Hepatocyte (in vitro differentiated cells): ENCODE measurements around the gene WDR91. TPM values are rescaled to one million over a fixed set of nuclear protein-coding genes. Genes with fewer than 3 reads are reported as not detected.

Experiments used
- DNase-seq: peaks from one replicate; pipeline ENCODE4 v3.0.0-alpha.2; 2016; ENCODE audit warnings: low spot score
- H2AFZ ChIP-seq: fragments of 200-600 bp; sonication (generic); 2 replicates; pipeline ENCODE4 v1.6.0; 2016; ENCODE audit warnings: antibody characterized with exemption, mild to moderate bottlenecking
- H3K27ac ChIP-seq: fragments of 200-600 bp; sonication (generic); 2 replicates; pipeline ENCODE4 v1.5.1; 2016; ENCODE audit warnings: mild to moderate bottlenecking
- H3K27me3 ChIP-seq: fragments of 200-600 bp; sonication (generic); 2 replicates; pipeline ENCODE4 v1.6.1; 2016
- H3K36me3 ChIP-seq: fragments of 200-600 bp; sonication (generic); replicated peaks from 2 replicates; pipeline ENCODE4 v1.5.1; 2016; ENCODE audit warnings: low read depth; ENCODE audit not compliant: insufficient read depth
- H3K4me1 ChIP-seq: fragments of 200-600 bp; sonication (generic); 2 replicates; pipeline ENCODE4 v1.5.1; 2016; ENCODE audit warnings: mild to moderate bottlenecking, moderate library complexity; ENCODE audit not compliant: insufficient read depth
- H3K4me2 ChIP-seq: fragments of 200-600 bp; sonication (generic); 2 replicates; pipeline ENCODE4 v1.6.0; 2016
- H3K4me3 ChIP-seq: fragments of 200-600 bp; sonication (generic); 2 replicates; pipeline ENCODE4 v1.5.1; 2016; ENCODE audit warnings: mild to moderate bottlenecking
- H3K79me2 ChIP-seq: fragments of 200-600 bp; sonication (generic); 2 replicates; pipeline ENCODE4 v1.6.0; 2017; ENCODE audit warnings: mild to moderate bottlenecking
- H3K9me2 ChIP-seq: fragments of 200-600 bp; sonication (generic); replicated peaks from 2 replicates; pipeline ENCODE4 v1.6.0; 2017; ENCODE audit warnings: mild to moderate bottlenecking; ENCODE audit not compliant: insufficient read depth
- H3K9me3 ChIP-seq: fragments of 200-600 bp; sonication (generic); 2 replicates; pipeline ENCODE4 v1.5.1; 2016; ENCODE audit warnings: low read depth, mild to moderate bottlenecking
- H4K20me1 ChIP-seq: fragments of 200-600 bp; sonication (generic); 2 replicates; pipeline ENCODE4 v1.6.0; 2016; ENCODE audit warnings: mild to moderate bottlenecking; ENCODE audit not compliant: insufficient read depth, poor library complexity, severe bottlenecking
- EZH2 ChIP-seq: fragments of 200-600 bp; sonication (generic); IDR thresholded peaks from 2 replicates; pipeline ENCODE4 v1.6.1; 2016; ENCODE audit warnings: antibody characterized with exemption, mild to moderate bottlenecking, borderline replicate concordance
- EZH2phosphoT487 ChIP-seq: fragments of 200-600 bp; sonication (generic); IDR thresholded peaks from one replicate; pipeline ENCODE4 v1.6.1; 2018; ENCODE audit warnings: antibody characterized with exemption, mild to moderate bottlenecking, low read depth, moderate library complexity; ENCODE audit not compliant: unreplicated experiment, severe bottlenecking
- WGBS: methylation state at CpG from one replicate; pipeline ENCODE4 v1.1.6; 2016; ENCODE audit warnings: low lambda C conversion rate; ENCODE audit errors: missing lambda C conversion rate; 5-methylcytosine and 5-hydroxymethylcytosine counted together
- polyA plus RNA-seq: library from polyadenylated mRNA; unstranded; fragments of >200 nt; fragmentation: Nextera tagmentation; extraction: Ambion mirVana; gene quantifications from 2 replicates; pipeline ENCODE4 v1.2.1, GENCODE V29; 2016
- total RNA-seq: library from RNA; depleted of rRNA; stranded (reverse); fragments of >200 nt; gene quantifications from 2 replicates; pipeline ENCODE4 v1.2.3, GENCODE V29; 2014
- TF ChIP-seq, protein P1 (sequence below): fragments of 200-600 bp; sonication (generic); IDR thresholded peaks from 2 replicates; pipeline ENCODE4 v1.5.1; 2016; ENCODE audit warnings: antibody characterized with exemption, mild to moderate bottlenecking; ENCODE audit not compliant: poor library complexity

The WDR91 gene
- total and polyA plus RNA-seq, 2 experiments from 2014 or later: 8.0 to 8.2 TPM

DNA sequence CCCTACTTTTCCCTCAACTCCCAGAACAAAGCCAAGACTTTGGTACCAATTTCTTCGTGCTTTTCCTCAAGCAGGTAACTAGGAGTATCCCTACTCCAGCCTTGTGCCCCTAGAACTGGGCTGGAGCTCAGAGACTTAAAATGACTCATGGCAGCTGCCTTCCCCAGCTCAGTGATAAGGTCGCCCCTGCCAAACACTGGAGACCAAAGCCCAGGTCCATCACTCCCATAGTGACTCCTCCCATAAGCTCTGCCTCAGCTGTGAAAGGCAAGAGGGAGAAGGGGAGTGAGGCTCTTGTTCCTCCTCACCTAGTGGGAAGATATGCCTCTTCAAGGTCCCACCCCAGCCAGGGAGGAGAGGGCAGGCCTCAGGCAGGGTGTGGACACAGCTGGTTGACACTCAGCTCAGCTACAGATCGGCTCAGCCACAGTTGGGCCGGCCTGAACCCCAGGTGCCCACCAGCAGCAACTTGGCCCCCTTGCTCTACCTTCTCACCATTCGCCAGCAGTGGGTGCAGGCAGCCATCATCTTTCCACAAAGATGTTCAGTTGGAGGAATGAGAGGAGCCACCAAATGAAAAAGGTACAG is 27.0 kb downstream of the WDR91 start:
- Histone ChIP-seq H3K4me3 (no peak overlapping the region), H4K20me1 (no peaks in the 10 kb centered on the region), H3K9me3 (peaks cover 17% of the 10 kb centered on the region), H3K4me2 (no peak overlapping the region), H3K36me3 (peaks cover 4% of the 10 kb centered on the region), H2AFZ (no peak overlapping the region), H3K27me3 (no peaks in the 10 kb centered on the region), H3K9me2 (no peaks in the 10 kb centered on the region), H3K4me1 (no peaks in the 10 kb centered on the region), H3K79me2 (no peaks in the 10 kb centered on the region), H3K27ac (no peak overlapping the region)
- 98% methylated on average over 5 of the region's 5 CpGs for WGBS
- TF ChIP-seq EZH2: no peak
- DNase-seq: no peak

DNA sequence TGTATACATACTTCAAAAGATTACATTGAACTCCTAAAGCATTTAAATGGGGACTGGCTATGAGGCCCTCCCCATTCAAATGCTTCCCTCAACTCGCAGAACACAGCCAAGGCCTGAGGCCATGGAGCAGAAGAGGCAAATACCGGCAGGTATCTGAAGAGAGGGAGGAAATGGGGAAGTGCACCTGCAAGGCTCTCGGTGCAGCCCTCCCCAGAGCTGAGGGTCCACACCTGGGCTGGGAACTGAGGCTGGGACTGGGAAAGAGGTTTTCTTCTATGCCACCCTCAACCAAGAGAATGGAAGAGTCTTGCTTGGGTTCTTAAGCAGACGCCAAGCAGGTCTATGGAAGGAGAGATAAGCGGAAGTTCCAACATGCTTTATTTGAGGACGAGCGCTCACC is 27.8 kb downstream of the WDR91 start:
- TF ChIP-seq EZH2phosphoT487: no peak
- TF ChIP-seq EZH2: no peak
- TF ChIP-seq, protein P1, sequence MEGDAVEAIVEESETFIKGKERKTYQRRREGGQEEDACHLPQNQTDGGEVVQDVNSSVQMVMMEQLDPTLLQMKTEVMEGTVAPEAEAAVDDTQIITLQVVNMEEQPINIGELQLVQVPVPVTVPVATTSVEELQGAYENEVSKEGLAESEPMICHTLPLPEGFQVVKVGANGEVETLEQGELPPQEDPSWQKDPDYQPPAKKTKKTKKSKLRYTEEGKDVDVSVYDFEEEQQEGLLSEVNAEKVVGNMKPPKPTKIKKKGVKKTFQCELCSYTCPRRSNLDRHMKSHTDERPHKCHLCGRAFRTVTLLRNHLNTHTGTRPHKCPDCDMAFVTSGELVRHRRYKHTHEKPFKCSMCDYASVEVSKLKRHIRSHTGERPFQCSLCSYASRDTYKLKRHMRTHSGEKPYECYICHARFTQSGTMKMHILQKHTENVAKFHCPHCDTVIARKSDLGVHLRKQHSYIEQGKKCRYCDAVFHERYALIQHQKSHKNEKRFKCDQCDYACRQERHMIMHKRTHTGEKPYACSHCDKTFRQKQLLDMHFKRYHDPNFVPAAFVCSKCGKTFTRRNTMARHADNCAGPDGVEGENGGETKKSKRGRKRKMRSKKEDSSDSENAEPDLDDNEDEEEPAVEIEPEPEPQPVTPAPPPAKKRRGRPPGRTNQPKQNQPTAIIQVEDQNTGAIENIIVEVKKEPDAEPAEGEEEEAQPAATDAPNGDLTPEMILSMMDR: no peak
- peaks cover 4% of the 10 kb centered on the region for H3K36me3 ChIP-seq
- no peaks in the 10 kb centered on the region for H3K4me1 ChIP-seq
- no peak overlapping the region for H3K27ac ChIP-seq
- no peaks in the 10 kb centered on the region for H3K9me2 ChIP-seq
- H4K20me1 ChIP-seq: no peaks in the 10 kb centered on the region
- 91% methylated on average over 7 of the region's 7 CpGs for WGBS
- no peaks in the 10 kb centered on the region for H3K27me3 ChIP-seq
- H3K79me2 ChIP-seq: no peaks in the 10 kb centered on the region
- H3K4me2 ChIP-seq: no peak overlapping the region
- DNase-seq: no peak
- no peak overlapping the region for H3K4me3 ChIP-seq
- no peak overlapping the region for H2AFZ ChIP-seq
- H3K9me3 ChIP-seq: peaks cover 17% of the 10 kb centered on the region

DNA sequence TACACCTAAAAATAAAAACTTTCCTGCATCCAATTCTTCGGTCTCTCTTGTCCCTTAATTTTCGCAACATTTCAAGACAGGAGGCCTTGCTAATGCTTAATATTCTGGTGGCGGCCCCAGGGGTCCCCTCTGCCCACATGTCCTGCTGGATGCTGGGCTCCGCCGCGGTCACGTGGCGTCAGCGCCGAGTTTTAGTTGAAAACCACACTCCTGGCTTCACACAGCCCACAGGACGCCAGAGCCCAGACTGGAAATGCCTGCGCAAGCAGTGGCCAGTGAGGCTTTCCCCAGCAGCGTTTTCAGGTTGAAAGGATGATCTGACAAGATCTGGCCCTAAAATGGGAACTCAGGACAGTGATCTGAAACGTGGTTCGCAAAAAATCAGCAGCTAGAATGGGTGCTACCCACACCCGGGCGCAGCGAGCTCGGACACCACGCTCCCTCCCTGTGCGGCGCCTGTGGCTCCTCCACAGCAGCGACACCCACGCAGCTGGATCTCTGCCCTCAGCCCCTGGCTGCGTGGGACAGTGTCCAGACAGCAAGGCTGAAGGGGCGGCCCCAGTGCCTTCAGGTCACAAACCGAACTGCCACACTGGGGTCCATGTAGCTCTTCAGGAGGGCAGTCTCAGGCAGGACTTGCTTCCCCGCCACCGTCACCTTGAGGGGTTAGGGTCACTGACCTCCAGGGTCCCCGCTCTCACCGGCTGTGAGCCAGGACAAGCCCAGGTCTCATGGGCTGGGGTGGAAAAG is 29.2 kb downstream of the WDR91 start:
- Histone ChIP-seq H3K36me3 (peaks cover 4% of the 10 kb centered on the region), H3K79me2 (no peaks in the 10 kb centered on the region), H3K4me2 (no peak overlapping the region), H3K4me3 (no peak overlapping the region), H3K9me3 (peaks cover 17% of the 10 kb centered on the region), H3K27ac (no peak overlapping the region), H3K4me1 (no peaks in the 10 kb centered on the region), H2AFZ (no peak overlapping the region), H3K9me2 (no peaks in the 10 kb centered on the region), H3K27me3 (no peaks in the 10 kb centered on the region), H4K20me1 (no peaks in the 10 kb centered on the region)
- 98% methylated on average over 31 of the region's 31 CpGs for WGBS
- DNase-seq: no peak
- TF ChIP-seq, protein P1: no peak
- TF ChIP-seq EZH2phosphoT487: no peak
- TF ChIP-seq EZH2: no peak

DNA sequence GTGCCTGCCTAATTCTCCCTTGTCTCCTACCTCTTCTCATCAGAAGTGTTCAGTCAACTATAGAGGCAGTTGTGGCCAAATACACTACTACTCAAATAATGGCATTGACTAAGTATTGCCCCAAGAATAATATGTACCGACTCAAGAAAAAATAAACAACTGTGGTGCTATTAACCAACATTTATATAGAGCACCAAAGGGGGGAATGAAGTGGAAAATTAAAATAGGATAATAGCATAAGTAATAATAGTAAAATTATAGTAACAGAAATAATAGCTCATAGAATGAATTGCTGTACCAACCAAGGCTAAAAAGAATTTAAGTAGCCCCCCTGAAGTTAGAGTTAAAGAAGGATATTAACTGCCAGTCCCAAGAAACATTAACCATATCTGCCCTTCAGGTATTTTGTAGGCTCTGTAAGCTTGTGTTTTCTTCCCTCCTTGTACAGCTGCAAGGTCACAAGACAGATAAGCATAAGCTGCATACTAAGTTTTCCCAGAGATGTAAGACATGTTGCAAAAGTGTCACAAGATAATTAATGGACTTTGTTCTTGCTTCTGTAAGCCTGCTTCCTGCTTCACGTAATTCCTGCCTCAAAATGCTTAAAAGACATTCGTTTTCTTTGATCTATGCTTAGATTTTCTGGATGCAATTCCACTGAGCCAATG is 29.9 kb downstream of the WDR91 start:
- TF ChIP-seq, protein P1: no peak
- H4K20me1 ChIP-seq: no peaks in the 10 kb centered on the region
- H3K4me3 ChIP-seq: no peak overlapping the region
- no peak for DNase-seq
- H3K79me2 ChIP-seq: no peaks in the 10 kb centered on the region
- H3K9me3 ChIP-seq: peaks cover 17% of the 10 kb centered on the region
- H3K4me1 ChIP-seq: no peaks in the 10 kb centered on the region
- no peak overlapping the region for H2AFZ ChIP-seq
- H3K27me3 ChIP-seq: no peaks in the 10 kb centered on the region
- WGBS: 91% methylated on average over 3 of the region's 3 CpGs
- H3K9me2 ChIP-seq: no peaks in the 10 kb centered on the region
- H3K27ac ChIP-seq: no peak overlapping the region
- H3K4me2 ChIP-seq: no peak overlapping the region
- peaks cover 4% of the 10 kb centered on the region for H3K36me3 ChIP-seq
